SK-N-SH (cell line): ENCODE data around the gene CPLX3.
"Not testable (repeated sequence)": the region's sequence is repeated elsewhere in the genome, so short reads cannot be mapped to it uniquely, and the experiment has no call there.

Experiments used
- GATA2 ChIP-seq: sonication (generic); formaldehyde crosslinking; IDR thresholded peaks from 2 replicates; pipeline ENCODE4 v1.5.0; 2020; ENCODE audit warnings: mild to moderate bottlenecking, missing genetic modification reagents
- JUND ChIP-seq: IDR thresholded peaks from 2 replicates; pipeline ENCODE4 v1.4.0; 2012
- MAX ChIP-seq: IDR thresholded peaks from 2 replicates; pipeline ENCODE4 v1.4.0; 2012; ENCODE audit warnings: low read depth
- MXI1 ChIP-seq: IDR thresholded peaks from 2 replicates; pipeline ENCODE4 v1.6.1; 2012; ENCODE audit warnings: mild to moderate bottlenecking, low read depth, low read length, improper control_type of control experiment
- POLR2AphosphoS5 ChIP-seq: IDR thresholded peaks from 2 replicates; pipeline ENCODE4 v1.6.1; 2012; ENCODE audit warnings: low read depth, low read length
- RAD21 ChIP-seq: IDR thresholded peaks from 2 replicates; pipeline ENCODE4 v1.6.1; 2012; ENCODE audit warnings: mild to moderate bottlenecking, low read length
- RFX5 ChIP-seq: IDR thresholded peaks from 2 replicates; pipeline ENCODE4 v1.6.1; 2012; ENCODE audit warnings: mild to moderate bottlenecking, improper control_type of control experiment, low read length
- RXRA ChIP-seq: IDR thresholded peaks from 2 replicates; pipeline ENCODE4 v1.4.0; 2012; ENCODE audit warnings: low read depth, mild to moderate bottlenecking, borderline replicate concordance
- TAF1 ChIP-seq: IDR thresholded peaks from 2 replicates; pipeline ENCODE4 v1.6.1; 2012; ENCODE audit warnings: low read depth, mild to moderate bottlenecking, low read length, moderate library complexity, borderline replicate concordance
- USF1 ChIP-seq: IDR thresholded peaks from 2 replicates; pipeline ENCODE4 v1.4.0; 2012; ENCODE audit warnings: low read depth, borderline replicate concordance
- USF2 ChIP-seq: fragments of 150-350 bp; IDR thresholded peaks from 2 replicates; pipeline ENCODE4 v1.6.1; 2017; ENCODE audit warnings: antibody characterized with exemption, low read length, low read depth, borderline replicate concordance
- YY1 ChIP-seq: IDR thresholded peaks from 2 replicates; pipeline ENCODE4 v1.4.0; 2012; ENCODE audit warnings: low read depth, mild to moderate bottlenecking
- TF ChIP-seq, protein P1 (sequence below): fragments of 200-600 bp; sonication (generic); IDR thresholded peaks from 2 replicates; pipeline ENCODE4 v1.6.1; 2017; ENCODE audit warnings: antibody characterized with exemption, mild to moderate bottlenecking, moderate library complexity
- TF ChIP-seq, protein P2 (sequence below): IDR thresholded peaks from 2 replicates; pipeline ENCODE4 v1.4.0; 2012; ENCODE audit warnings: low read depth, borderline replicate concordance

DNA sequence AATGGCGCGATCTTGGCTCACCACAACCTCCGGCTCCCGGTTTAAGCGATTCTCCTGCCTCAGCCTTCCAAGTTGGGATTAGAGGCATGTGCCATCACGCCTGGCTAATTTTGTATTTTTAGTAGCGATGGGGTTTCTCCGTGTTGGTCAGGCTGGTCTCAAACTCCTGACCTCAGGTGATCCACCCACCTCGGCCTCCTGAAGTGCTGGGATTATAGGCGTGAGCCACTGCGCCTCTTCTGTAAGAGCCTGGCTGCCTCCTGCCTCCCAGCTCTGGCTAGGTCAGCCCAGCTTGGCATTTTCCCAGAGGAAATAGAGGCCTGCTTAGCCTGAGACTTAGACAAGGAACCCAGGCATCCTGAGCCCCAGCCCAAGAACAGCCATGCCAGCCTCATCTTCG lies 40.3 kb upstream of the CPLX3 start:
- not testable (repeated sequence) for TF ChIP-seq USF1; RAD21; USF2; POLR2AphosphoS5; YY1; MXI1; JUND; MAX; TAF1; RFX5; GATA2 (CRISPR knock-in tag); RXRA
- TF ChIP-seq, protein P1, sequence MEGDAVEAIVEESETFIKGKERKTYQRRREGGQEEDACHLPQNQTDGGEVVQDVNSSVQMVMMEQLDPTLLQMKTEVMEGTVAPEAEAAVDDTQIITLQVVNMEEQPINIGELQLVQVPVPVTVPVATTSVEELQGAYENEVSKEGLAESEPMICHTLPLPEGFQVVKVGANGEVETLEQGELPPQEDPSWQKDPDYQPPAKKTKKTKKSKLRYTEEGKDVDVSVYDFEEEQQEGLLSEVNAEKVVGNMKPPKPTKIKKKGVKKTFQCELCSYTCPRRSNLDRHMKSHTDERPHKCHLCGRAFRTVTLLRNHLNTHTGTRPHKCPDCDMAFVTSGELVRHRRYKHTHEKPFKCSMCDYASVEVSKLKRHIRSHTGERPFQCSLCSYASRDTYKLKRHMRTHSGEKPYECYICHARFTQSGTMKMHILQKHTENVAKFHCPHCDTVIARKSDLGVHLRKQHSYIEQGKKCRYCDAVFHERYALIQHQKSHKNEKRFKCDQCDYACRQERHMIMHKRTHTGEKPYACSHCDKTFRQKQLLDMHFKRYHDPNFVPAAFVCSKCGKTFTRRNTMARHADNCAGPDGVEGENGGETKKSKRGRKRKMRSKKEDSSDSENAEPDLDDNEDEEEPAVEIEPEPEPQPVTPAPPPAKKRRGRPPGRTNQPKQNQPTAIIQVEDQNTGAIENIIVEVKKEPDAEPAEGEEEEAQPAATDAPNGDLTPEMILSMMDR: not testable (repeated sequence)
- TF ChIP-seq, protein P2, sequence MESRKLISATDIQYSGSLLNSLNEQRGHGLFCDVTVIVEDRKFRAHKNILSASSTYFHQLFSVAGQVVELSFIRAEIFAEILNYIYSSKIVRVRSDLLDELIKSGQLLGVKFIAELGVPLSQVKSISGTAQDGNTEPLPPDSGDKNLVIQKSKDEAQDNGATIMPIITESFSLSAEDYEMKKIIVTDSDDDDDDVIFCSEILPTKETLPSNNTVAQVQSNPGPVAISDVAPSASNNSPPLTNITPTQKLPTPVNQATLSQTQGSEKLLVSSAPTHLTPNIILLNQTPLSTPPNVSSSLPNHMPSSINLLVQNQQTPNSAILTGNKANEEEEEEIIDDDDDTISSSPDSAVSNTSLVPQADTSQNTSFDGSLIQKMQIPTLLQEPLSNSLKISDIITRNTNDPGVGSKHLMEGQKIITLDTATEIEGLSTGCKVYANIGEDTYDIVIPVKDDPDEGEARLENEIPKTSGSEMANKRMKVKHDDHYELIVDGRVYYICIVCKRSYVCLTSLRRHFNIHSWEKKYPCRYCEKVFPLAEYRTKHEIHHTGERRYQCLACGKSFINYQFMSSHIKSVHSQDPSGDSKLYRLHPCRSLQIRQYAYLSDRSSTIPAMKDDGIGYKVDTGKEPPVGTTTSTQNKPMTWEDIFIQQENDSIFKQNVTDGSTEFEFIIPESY: not testable (repeated sequence)
